LNCaP clone FGC (cell line): ENCODE results near the gene SYDE1.

Experiments
- DNase-seq: peaks from one replicate; pipeline ENCODE4 v3.0.0-alpha.2; 2011; ENCODE audit warnings: low read depth
- H3K4me3 ChIP-seq: 2 replicates; pipeline ENCODE4 v1.5.1; 2011; ENCODE audit warnings: mild to moderate bottlenecking, low read depth, low read length, control low read depth
- TF ChIP-seq, protein P1 (sequence below): IDR thresholded peaks from 2 replicates; pipeline ENCODE4 v1.5.1; 2012; ENCODE audit warnings: mild to moderate bottlenecking; ENCODE audit not compliant: control insufficient read depth, insufficient read depth; ENCODE audit errors: extremely low read depth

SYDE1 gene

DNA sequence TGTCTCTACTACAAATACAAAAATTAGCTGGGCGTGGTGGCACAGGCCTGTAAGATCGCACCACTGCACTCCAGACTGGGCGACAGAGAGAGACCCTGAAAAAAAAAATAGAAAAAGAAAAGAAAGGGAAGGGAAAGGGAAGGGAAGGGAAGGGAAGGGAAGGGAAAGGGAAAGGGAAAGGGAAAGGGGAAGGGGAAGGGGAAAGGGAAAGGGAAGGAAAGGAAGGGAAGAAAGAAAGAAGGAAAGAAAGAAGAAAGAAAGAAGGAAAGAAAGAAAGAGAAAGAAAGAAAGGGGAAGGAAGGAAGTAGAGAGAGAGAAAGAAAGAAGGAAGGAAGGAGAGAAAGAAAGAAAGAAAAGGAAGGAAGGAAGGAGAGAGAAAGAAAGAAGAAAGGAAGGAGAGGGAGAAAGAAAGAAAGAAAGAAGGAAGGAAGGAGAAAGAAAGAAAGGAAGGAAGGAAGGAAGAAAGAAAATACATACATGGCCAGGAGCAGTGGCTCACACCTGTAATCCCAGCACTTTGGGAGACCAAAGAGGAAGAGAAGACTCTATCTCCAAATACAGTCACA is 8.1 kb upstream of the SYDE1 start:
- no peak overlapping the region for H3K4me3 ChIP-seq
- TF ChIP-seq, protein P1, sequence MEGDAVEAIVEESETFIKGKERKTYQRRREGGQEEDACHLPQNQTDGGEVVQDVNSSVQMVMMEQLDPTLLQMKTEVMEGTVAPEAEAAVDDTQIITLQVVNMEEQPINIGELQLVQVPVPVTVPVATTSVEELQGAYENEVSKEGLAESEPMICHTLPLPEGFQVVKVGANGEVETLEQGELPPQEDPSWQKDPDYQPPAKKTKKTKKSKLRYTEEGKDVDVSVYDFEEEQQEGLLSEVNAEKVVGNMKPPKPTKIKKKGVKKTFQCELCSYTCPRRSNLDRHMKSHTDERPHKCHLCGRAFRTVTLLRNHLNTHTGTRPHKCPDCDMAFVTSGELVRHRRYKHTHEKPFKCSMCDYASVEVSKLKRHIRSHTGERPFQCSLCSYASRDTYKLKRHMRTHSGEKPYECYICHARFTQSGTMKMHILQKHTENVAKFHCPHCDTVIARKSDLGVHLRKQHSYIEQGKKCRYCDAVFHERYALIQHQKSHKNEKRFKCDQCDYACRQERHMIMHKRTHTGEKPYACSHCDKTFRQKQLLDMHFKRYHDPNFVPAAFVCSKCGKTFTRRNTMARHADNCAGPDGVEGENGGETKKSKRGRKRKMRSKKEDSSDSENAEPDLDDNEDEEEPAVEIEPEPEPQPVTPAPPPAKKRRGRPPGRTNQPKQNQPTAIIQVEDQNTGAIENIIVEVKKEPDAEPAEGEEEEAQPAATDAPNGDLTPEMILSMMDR = no peak
- no peak for DNase-seq

DNA sequence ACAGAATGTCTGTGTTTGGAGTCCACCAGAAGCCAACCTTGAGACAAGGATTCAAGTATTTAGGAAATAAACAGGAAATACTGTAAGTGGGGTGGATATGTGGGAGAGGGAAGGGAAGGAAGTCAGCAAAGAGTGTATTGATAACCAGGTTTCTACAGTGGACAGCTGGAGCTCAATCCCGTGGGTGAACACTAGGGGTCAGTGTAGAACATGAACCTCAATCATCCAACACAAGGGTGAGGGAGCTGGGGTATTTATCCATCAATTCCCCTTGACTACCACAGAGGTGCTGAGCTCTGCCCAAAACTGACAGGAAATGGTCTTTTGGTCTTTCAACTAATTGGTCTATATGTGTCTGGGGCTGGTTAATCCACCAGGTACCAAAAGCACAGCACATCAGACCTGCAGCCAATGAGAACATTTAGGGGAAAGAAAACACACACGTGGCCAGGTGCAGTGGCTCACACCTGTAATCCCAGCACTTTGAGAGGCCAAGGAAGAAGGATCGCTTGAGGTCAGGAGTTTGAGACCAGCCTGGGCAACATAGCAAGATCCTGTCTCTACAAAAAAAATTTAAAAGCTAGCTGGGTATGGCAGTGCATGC is 5.6 kb upstream of the SYDE1 start:
- H3K4me3 ChIP-seq = no peak overlapping the region
- TF ChIP-seq, protein P1 = peak; percentile 60
- DNase-seq = no peak

DNA sequence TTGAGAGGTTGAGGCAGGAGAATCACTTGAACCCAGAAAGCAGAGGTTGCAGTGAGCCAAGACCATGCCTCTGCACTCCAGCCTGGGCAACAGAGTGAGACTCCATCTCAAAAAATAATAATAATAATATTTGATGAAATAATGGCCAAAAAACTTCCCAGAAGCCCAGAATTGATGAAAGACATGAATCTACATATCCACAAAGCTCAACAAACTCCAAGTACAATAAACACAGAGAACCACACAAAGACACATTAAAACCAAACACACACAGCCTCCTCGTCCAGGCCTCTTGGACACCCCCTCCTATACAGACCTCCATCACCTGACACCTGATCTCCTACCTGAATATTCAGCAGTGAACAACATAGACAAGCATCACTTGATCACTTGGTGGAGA is 3.2 kb upstream of the SYDE1 start:
- no peak overlapping the region for H3K4me3 ChIP-seq
- TF ChIP-seq, protein P1 = no peak
- no peak for DNase-seq

DNA sequence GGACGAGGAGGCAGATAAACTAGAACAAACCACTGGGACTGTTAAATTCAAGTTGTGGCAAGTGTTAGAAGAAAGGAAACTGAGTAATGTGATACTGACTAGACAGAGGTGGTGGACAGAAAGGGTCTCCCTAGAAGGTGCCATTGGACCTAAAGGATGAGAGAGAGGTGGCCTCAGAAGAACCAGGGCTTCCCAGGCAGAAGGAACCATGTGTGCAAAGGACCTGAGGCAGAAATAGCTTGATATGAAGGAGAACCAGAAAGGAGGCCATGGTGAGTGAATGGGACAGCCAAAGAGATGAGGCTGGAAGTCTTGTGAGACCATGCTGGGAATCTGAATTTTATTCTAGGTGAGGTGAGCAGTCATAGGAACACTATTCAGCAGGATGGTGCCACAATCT is 2.8 kb upstream of the SYDE1 start:
- H3K4me3 ChIP-seq = no peak overlapping the region
- TF ChIP-seq, protein P1 = no peak
- DNase-seq = no peak

DNA sequence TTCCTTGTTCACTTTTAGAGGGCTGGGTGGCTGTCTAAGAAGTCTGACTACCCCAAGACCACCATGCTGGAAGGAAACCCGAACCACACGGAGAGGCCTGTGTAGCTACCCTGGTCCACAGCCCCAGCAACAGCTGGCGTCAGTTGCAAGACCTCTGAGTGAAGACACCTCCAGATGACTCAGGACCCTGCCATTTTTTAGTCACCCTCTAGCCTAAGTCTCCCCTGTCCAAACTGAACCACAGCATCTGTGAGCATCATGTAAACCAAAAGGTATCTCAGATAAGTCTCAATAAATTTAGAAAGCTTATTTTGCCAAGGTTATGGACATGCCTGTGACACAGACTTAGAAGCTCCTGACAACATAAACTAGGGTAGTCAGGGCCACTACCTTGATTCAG is 2.2 kb upstream of the SYDE1 start:
- TF ChIP-seq, protein P1 = no peak
- no peak for DNase-seq
- no peak overlapping the region for H3K4me3 ChIP-seq

DNA sequence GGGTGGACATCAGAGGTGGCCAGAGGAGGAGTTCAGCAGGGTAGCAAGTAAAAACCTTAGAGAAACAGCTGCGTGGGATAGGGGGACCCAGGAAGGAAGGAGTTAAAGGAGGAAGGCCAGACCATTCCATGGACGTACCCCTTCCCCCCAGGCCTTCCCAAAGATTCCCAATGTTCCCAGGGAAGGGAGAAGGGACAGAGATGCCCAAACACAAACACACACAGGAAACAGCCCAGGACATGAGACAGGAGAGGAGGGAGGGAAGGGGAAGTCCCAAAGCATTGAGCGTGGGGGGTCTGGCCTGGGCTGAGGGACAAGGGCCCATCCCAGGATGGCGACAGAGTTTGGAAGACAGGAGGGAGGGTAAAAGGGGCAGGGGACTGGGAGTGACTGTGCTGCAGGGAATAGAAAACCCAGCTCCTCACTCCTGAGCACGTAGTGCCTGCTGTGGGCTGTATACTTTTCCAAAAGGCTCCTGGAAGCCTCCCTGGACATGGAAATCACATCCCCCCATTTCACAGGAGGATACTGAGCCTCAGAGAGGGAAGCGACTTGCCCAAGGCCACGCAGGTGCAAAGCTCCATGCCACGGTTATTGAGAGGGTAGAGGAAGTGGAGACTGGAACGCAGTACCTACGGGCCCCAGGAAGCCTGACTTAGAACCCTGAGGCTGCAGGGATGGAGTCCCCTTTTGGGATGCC is 1.1 kb downstream of the SYDE1 start:
- DNase-seq = no peak
- H3K4me3 ChIP-seq = no peak overlapping the region
- TF ChIP-seq, protein P1 = no peak
